Prostate gland (tissue), 2 donors: ENCODE results near the gene HOXC6. TPM values are rescaled to one million over a fixed set of nuclear protein-coding genes. Genes with fewer than 3 reads are reported as not detected.

Experiments
- DNase-seq: peaks from one replicate; pipeline ENCODE4 v3.0.0-alpha.2; 2019; ENCODE audit warnings: low spot score
- H3K27ac ChIP-seq, 2 donors: fragments of 200-600 bp; sonication (generic); 2 replicates each; pipeline ENCODE4 v1.5.1; 2017 to 2019
- H3K27me3 ChIP-seq: fragments of 200-600 bp; sonication (generic); replicated peaks from 2 replicates; pipeline ENCODE4 v1.5.1; 2019; ENCODE audit not compliant: insufficient read depth
- H3K36me3 ChIP-seq, 2 donors: fragments of 200-600 bp; sonication (generic); 1 replicate in 1 of 2; 2 replicates in 1 of 2; pipeline versions ENCODE4 v1.5.1 to v1.8.1; 2017 to 2019
- H3K4me1 ChIP-seq: fragments of 200-600 bp; sonication (generic); replicated peaks from 2 replicates; pipeline ENCODE4 v1.5.1; 2019
- H3K4me3 ChIP-seq, 2 donors: fragments of 200-600 bp; sonication (generic); 2 replicates each; pipeline ENCODE4 v1.5.1; 2017 to 2019
- H3K9me3 ChIP-seq: fragments of 200-600 bp; sonication (generic); 2 replicates; pipeline ENCODE4 v1.5.1; 2017
- POLR2A ChIP-seq: fragments of 450-650 bp; IDR thresholded peaks from one replicate; pipeline ENCODE4 v1.6.1; 2016; ENCODE audit warnings: antibody characterized with exemption, mild to moderate bottlenecking
- POLR2AphosphoS5 ChIP-seq: sonication (generic); formaldehyde crosslinking; IDR thresholded peaks from one replicate; pipeline ENCODE4 v1.6.1; 2017; ENCODE audit warnings: antibody characterized with exemption
- WGBS: methylation state at CpG from one replicate; pipeline ENCODE4 v1.1.5; 2018; 5-methylcytosine and 5-hydroxymethylcytosine counted together
- intact Hi-C: fragments of 100-400 bp; cut with DNase I; formaldehyde crosslinking; loops from one replicate; pipeline ENCODE4 v1.14.2; 2022
- total RNA-seq, 2 donors: library from RNA; depleted of rRNA; stranded (reverse); fragments of >200 nt; gene quantifications; one replicate each; pipeline ENCODE4 v1.1.0, GENCODE V29; 2016
- TF ChIP-seq, protein P1 (sequence below), 4 experiments: fragments of 200-600 bp in 2 of 4; fragments of 450-650 bp in 2 of 4; sonication (generic) in 2 of 4; IDR thresholded peaks; 1 replicate in 3 of 4; 2 replicates in 1 of 4; pipeline ENCODE4 v1.5.1; 2016 to 2019; ENCODE audit warnings: antibody characterized with exemption in 4 of 4, mild to moderate bottlenecking in 2 of 4, moderate library complexity in 2 of 4

HOXC6 gene
- total RNA-seq, 2 donors from 2014 or later: 1.3 TPM; not detected in 1

DNA sequence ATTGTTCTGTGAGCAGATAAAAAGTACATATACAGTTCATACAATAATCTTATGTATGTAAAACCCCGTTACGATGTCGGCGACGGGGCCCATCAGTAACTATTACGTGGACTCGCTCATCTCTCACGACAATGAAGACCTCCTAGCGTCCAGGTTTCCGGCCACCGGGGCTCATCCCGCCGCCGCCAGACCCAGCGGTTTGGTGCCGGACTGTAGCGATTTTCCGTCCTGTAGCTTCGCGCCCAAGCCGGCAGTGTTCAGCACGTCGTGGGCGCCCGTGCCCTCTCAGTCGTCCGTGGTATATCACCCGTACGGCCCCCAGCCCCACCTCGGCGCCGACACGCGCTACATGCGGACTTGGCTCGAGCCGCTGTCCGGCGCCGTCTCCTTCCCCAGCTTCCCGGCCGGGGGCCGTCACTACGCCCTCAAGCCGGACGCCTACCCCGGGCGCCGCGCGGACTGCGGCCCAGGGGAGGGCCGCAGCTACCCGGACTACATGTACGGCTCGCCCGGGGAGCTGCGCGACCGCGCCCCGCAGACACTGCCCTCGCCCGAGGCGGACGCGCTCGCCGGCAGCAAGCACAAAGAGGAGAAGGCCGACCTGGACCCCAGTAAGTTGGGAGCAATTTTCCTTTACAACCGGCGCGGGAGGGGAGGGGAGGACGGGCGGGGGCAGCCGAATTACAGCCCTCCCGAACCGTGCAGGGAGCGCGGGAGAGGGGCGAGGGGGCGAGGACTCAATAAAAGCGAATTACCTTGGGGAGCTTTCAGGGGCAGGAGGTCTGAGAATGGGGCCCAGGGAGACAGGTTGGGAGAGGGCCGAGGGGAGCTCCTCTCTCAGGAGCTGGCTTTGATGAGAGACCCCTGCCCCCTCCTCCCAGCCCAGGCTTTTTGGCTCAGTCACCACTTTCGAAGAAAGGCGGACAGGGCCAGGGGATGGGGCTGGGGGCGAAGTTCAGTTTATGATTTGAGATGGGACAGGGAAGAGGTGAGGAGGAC lies 27.8 kb upstream of the HOXC6 start, which contains the start of gene HOXC9:
Gene HOXC9 (plus strand): TSS at position 46 of the 999 bp plus-strand sequence. CDS start 28 bp downstream, at position 74.
- H3K4me3 ChIP-seq: no peak within 1 kb of the TSS
- no peak for DNase-seq
- H3K27me3 ChIP-seq: peaks cover 89% of the 10 kb centered on the region
- TF ChIP-seq POLR2AphosphoS5 (no peak), POLR2A (no peak)
- TF ChIP-seq, protein P1, sequence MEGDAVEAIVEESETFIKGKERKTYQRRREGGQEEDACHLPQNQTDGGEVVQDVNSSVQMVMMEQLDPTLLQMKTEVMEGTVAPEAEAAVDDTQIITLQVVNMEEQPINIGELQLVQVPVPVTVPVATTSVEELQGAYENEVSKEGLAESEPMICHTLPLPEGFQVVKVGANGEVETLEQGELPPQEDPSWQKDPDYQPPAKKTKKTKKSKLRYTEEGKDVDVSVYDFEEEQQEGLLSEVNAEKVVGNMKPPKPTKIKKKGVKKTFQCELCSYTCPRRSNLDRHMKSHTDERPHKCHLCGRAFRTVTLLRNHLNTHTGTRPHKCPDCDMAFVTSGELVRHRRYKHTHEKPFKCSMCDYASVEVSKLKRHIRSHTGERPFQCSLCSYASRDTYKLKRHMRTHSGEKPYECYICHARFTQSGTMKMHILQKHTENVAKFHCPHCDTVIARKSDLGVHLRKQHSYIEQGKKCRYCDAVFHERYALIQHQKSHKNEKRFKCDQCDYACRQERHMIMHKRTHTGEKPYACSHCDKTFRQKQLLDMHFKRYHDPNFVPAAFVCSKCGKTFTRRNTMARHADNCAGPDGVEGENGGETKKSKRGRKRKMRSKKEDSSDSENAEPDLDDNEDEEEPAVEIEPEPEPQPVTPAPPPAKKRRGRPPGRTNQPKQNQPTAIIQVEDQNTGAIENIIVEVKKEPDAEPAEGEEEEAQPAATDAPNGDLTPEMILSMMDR (IDR thresholded peaks at IDR 0.05): no peak
- no peaks in the 10 kb centered on the region for H3K4me1 ChIP-seq
- no peak within 1 kb of the TSS for H3K27ac ChIP-seq
- intact Hi-C loops: no loop called here
- H3K36me3 ChIP-seq: no peaks in the 10 kb centered on the region
- WGBS: 6% methylated on average over 70 of the region's 87 CpGs
- no peaks in the 10 kb centered on the region for H3K9me3 ChIP-seq

- no peaks in the 10 kb centered on the region for H3K9me3 ChIP-seq
- no peak overlapping the region for H3K4me3 ChIP-seq
- intact Hi-C loops: no loop called here
- 30% methylated on average over 8 of the region's 8 CpGs for WGBS
- no peaks in the 10 kb centered on the region for H3K4me1 ChIP-seq
- DNase-seq: no peak
- peaks cover 84% of the 10 kb centered on the region for H3K27me3 ChIP-seq
- H3K36me3 ChIP-seq: no peaks in the 10 kb centered on the region
- TF ChIP-seq POLR2AphosphoS5 (no peak), POLR2A (no peak)
- TF ChIP-seq, protein P1 (IDR thresholded peaks at IDR 0.05): no peak
- H3K27ac ChIP-seq: no peak overlapping the region
Measured at GRCh38 chr12:54001283-54002187, 26.7 kb upstream of the HOXC6 start.

DNA sequence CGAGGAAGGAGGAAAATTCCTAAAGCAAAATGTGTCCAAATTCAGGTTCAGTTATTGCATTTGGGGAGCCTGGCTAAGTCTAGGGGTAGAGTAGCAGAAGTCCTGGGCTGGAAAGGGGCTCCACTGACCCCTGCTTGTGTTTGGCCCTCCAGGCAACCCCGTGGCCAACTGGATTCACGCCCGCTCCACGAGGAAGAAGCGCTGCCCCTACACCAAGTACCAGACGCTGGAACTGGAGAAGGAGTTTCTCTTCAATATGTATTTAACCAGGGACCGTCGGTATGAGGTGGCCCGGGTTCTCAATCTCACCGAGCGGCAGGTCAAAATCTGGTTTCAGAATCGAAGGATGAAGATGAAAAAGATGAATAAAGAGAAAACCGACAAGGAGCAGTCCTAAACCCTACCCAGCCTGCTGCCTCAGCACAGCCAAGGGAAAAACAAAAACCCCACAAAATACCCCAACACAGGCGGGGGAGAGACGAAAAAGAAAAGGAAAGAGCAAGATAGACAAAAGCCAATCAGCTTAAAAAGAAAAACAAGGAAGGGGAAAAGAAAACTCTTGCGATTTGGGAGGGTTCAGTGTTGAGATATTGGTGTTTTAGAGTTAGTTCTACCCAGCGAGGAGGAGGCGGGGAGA lies 25.8 kb upstream of the HOXC6 start:
- Histone ChIP-seq H3K36me3 (no peaks in the 10 kb centered on the region), H3K27ac (no peak overlapping the region), H3K27me3 (peaks cover 86% of the 10 kb centered on the region), H3K4me1 (no peaks in the 10 kb centered on the region), H3K4me3 (no peak overlapping the region), H3K9me3 (no peaks in the 10 kb centered on the region)
- 24% methylated on average over 19 of the region's 19 CpGs for WGBS
- DNase-seq: no peak
- TF ChIP-seq POLR2A (no peak), POLR2AphosphoS5 (no peak)
- TF ChIP-seq, protein P1 (IDR thresholded peaks at IDR 0.05): no peak
- intact Hi-C loops: no loop called here

- Histone ChIP-seq H3K27me3 (peaks cover 83% of the 10 kb centered on the region), H3K36me3 (no peaks in the 10 kb centered on the region), H3K9me3 (no peaks in the 10 kb centered on the region), H3K27ac (no peak overlapping the region), H3K4me3 (no peak overlapping the region), H3K4me1 (no peaks in the 10 kb centered on the region)
- DNase-seq: no peak
- TF ChIP-seq POLR2AphosphoS5: no peak
- TF ChIP-seq POLR2A: no peak
- TF ChIP-seq, protein P1 (IDR thresholded peaks at IDR 0.05): no peak
- 41% methylated on average over 19 of the region's 19 CpGs for WGBS
- intact Hi-C loops: no loop called here
Measured at GRCh38 chr12:54002915-54003389, 25.3 kb upstream of the HOXC6 start.
